Transverse colon (tissue), 3 donors: ENCODE data around the gene DOCK2.

ENCODE experiments used
- EP300 ChIP-seq: sonication (generic); formaldehyde crosslinking; IDR thresholded peaks from one replicate; pipeline ENCODE4 v1.6.1; 2017; ENCODE audit warnings: antibody characterized with exemption, low read depth
- TF ChIP-seq, protein P1 (sequence below), 5 experiments: fragments of 200-600 bp in 3 of 5; fragments of 450-650 bp in 2 of 5; sonication (generic) in 3 of 5; IDR thresholded peaks; 1 replicate in 2 of 5; 2 replicates in 3 of 5; pipeline ENCODE4 v1.5.1; 2016 to 2017; ENCODE audit warnings: antibody characterized with exemption in 5 of 5, inconsistent platforms in 3 of 5, mild to moderate bottlenecking in 2 of 5, moderate library complexity in 1 of 5

DNA sequence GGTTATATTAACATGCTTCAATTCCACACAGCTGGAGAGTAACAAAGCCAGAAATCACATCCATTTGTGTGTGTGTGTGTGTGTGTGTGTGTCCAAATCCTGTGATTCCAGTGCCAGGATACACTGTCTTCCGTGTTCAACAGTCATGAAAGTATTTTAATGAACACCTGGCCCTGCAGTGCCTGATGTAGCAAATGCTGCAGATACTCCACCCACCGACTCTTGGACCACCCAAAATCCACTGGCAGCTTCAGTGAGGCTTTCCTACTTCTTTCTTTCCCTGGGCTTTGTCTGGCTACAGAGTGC, 356.4 kb downstream of the DOCK2 start:
- TF ChIP-seq, protein P1, sequence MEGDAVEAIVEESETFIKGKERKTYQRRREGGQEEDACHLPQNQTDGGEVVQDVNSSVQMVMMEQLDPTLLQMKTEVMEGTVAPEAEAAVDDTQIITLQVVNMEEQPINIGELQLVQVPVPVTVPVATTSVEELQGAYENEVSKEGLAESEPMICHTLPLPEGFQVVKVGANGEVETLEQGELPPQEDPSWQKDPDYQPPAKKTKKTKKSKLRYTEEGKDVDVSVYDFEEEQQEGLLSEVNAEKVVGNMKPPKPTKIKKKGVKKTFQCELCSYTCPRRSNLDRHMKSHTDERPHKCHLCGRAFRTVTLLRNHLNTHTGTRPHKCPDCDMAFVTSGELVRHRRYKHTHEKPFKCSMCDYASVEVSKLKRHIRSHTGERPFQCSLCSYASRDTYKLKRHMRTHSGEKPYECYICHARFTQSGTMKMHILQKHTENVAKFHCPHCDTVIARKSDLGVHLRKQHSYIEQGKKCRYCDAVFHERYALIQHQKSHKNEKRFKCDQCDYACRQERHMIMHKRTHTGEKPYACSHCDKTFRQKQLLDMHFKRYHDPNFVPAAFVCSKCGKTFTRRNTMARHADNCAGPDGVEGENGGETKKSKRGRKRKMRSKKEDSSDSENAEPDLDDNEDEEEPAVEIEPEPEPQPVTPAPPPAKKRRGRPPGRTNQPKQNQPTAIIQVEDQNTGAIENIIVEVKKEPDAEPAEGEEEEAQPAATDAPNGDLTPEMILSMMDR (IDR thresholded peaks at IDR 0.05): no peak
- TF ChIP-seq EP300: no peak
